C1 segment of cervical spinal cord (tissue), 14 donors: ENCODE measurements around the gene NELFA.

Source experiments
- DNase-seq, 14 donors: peaks; one replicate each; lab custom pipeline; 2025; lab: John Stamatoyannopoulos, UW

Gene NELFA

DNA sequence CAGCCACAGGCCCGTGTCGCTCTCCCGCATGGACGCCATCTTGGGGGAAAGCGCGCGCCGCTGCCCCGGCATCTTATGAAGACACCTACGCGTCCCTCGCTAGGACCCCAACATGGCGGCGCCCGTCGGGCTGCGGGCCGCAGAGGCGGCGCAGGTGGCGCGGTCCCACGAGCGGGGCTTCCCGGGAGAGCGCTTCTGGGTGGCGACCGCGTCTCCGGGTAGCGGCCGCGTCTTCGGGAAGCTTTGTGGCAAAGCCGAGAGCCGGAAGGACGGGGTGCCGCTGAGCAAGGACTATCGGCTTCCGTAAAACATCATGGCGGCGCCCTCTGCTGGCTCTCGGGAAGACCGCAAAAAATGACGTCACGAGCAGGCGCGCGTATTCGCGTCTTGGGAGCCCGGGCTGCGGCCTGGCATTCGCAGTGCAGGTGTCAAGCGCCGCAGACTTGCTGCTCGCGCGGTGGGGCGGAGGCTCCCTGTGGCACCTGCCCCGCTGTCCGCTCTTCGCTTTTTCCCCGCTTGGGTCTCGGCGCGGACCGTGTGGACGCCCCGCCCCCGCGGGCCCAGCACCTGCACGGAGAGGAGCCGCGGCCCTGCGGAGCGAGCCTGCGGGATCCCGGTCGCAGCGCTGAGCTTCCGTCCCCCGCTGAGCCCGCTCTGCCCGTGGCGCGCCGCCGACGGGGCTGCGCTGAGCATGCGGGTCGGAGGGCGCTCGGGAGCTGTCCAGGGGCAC is at the start of gene NELFA:
Gene NELFA (minus strand): TSS at position 54 of the 730 bp plus-strand sequence. CDS start 15 bp downstream, at position 39.
- peak; percentile 71 to 100 (median 96) for DNase-seq

DNA sequence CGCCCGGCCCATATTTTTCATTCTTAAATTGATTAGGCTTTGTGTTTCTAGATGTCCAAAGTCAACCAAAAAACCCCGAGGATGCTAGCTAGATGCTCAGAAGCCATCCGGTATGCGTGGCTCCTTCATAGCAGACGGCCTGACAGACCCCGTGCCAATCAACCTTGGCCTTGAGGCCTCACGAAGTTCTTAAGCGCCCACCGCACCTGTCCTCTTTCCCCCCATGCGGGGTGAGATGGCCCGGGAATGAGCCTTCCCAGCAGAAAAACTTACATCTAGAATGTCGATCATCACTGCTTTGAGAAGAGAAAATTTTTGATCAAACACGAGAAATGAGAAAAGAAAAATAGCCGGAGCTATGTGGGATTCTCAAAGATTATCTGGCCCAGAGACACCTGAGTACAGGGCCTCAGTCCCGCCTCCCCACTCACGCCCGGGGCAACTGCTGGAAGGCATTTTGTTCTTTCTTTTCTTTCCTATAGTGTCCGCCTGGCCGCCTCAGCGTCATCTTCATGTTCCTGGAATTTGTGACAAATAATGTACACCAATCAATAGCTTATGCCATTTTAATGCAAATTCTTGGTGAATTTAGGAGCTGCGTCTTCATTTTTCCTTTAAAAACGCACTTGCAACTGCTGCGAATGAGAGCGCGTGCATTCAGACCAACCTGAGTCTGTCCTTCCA is 48.8 kb upstream of the NELFA start:
- DNase-seq: no peak

DNA sequence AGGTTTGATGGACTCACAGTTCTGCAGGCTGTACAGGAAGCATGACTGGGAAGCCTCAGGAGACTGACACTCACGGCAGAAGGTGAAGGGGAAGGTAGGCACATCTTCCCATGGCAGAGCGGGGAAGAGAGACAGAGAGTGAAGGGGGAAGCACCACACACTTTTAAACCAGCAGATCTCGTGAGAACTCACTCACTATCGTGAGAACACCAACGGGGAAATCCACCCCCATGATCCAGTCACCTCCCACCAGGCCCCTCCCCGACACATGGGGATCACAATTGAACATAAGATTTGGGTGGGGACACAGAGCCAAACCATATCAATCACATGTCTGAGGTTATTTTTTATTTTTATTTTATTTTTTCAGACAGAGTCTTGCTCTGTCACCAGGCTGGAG is 45.4 kb upstream of the NELFA start:
- DNase-seq: no peak

DNA sequence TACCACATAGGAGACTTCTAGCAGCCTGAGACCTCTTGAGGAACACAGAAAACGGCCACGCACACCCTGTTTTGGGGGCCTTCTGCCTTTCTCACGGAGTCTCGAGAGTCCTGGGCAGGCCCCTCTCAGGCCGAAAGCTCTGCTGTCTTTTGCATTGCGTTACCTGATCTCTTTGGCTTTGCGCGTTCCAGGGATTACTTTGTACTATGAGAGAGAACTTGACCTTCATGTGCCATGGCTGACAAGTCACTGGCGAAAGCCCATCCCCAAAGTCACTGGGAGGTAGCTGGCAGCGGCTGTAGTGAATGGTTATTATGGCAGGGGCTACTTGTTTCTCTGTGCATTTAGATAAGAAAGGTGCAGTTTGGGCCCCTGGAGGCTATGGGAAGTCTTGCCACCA is 42.3 kb upstream of the NELFA start:
- DNase-seq: no peak

DNA sequence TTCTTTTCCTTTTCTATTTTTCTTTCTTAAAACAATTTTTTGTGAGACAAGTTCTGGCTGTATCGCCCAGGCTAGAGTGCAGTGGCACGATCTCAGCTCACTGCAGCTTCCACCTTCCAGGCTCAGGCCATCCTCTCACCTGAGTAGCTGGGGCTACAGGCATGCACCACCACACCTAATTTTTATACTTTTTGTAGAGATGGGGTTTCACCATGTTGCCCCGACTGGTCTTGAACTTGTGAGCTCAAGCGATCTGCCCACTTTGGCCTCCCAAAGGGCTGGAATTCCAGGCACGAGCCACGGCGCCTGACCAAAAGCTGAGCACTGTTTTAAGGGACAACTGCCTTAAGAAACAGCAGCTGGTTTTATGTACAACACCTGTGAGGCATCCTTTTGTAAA is 41.0 kb upstream of the NELFA start:
- no peak for DNase-seq

DNA sequence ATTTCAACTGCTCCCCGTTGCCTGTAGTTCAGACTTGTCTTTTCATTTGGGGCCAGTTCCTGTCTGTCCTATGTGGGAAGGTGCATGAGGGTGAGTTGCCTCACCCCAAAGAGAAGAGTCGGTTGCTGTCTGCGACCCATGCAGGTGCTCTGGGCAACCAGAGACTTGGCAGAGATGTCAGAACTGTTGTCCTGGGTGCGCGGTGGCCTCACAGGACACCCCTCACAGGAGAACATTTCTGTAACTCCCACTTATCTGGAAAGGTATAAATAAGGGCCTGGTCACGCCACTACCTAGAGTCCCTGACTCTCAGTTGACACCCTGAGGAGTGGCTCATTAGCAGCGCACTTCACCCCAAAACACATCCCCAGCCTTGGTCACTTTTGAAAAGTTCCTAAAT is 40.6 kb upstream of the NELFA start:
- no peak for DNase-seq

DNA sequence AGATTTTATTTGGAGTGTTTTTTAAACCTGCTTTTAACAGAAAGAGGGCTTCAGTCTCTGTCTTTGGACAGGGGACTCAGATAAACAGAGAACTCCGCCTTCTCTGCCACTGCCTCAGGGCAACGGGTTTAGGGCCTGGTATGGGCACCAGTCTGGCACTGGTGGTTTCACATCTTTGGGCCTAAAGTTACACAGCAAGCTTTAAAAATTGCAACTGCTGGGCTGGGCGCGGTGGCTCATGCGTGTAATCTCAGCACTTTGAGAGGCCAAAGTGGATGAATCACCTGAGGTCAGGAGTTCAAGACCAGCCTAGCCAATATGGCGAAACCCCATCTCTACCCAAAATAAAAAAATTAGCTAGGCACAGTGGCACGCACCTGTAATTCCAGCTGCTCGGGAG is 40.1 kb upstream of the NELFA start:
- DNase-seq: no peak

DNA sequence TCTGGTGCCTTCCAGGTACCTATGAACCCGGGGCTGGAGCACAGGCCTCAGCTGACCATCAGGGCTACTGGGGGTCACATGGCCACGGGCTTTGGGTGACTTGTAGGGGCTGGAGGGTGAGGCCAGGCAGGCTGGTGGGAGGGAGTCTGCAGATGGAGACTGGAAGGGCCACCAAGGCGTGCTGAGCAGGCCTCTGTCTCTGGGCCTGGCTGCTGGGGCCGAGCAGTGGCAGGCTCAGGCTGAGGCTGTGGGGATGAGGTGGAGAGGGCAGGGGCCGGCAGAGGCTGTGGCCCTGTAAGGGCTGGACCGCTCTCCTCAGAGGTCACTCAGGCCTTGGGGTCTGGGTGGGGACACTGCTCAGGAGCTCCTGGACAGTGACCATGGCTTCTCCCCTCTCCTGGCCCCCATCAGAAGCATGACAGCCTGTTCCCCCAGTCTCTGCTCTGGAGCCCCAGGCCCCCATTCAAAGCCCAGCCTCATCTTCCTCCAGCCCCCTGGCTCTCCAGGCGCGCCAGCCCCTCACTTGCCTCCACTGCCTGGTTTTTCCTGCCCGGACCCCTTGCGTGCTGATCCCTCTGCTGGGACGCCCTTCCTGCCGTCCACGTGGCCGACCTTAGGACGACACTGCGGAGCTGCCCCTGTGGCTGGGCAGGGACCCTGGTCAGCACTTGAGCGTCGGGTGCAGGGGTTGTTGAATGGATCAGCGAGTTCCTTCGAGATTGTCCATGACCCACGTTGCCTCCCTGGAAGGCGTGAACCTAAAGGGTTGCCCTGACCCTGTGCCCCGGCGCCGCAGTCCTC is 39.2 kb upstream of the NELFA start:
- no peak for DNase-seq

DNA sequence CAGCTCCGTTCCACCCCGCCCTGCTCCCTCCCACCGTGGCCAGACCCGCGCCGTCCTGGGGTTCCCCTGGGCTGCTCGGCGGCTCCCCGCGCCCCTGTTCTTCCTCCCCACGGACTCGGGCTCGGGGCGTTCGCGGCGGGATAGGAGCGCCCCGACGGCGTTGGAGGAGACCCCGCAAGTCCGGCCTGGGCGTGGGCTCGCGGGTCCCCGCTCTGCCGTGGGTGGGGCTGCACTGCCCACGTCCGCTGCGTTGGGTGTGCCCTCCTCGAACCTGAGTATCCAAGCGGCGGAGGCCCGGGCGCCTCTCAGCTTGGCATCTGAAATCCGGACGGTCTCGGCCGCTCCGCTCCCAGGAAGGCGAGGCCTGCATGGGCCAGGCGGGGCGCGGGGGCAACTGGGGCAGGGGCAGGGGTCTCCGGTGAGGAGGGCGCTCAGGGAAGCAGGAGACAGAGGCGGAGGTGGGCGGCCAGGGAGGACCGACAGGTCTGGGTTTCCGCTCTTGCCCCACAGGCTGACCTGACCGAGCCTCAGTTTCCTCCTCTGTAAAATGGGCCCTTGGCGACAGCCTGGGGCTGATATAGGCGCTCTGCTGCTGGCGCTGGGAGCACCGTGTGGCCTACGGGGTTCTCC is 38.4 kb upstream of the NELFA start:
- no peak for DNase-seq

DNA sequence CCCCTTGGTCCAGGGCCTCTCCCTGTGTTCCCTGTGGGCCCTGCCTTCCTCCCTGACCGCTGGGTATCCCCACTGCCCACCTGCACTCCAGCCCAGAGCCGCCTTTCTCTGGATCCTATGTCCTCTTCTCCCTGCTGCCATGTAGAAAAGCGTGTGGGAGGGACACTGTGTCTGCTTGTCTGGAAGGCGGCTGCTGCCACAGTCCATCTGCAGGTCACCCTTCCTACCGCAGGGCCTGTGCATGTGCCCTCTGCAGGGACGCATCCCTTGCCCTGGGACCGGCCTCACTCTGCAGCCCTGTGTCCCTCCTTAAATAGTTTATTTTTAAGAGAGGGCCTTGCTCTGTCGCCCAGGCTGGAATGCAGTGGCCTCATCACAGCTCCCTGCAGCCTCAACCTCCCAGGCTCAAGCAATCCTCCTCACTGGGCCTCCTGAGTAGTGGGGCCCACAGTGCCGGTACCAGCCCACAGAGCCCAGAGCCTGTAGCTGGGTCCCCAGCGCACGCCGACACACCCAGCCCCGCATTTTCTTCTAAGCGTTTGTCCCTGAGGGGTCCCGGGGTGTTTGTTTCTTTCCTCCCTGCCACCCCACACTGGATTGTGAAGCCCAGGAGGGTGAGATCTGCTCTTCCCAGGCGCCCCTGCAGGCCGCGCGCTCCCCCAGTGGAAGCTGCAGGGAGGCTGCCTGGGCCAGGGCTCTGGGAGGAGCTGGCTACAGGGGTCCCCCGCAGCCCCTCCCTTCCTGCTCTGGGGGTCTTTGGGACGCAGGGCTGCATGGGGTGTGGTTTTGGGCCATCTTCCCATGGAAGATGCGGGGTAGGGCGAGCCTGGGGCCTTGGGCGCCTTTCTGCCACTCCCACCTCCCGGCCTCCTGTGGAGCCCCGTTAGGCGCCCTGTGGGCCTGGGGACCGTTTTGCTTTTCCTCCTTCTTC is 37.5 kb upstream of the NELFA start:
- DNase-seq: no peak

DNA sequence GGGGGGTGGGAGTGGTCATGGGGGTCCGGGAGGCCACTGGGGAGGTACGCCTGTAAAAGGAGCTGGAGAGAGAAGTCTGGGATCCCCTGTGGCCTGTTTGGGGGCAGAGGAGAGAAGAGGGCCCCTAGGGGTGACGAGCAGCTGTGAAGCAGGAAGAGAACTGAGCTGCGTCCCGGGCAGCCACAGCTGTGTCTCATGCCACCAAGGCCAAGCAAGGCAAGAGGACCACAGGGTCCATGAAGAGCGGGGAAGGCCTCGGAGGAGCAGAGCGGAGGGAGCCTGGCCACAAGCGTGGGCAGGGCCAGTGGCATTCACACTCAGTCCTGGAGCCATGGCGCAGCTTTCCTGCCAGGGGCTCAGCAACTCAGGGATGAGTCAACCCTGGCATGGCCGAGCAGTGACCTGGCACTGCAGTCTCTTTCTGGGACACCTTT is 36.8 kb upstream of the NELFA start:
- DNase-seq: peak in 1 of 14 donors; percentile 64

DNA sequence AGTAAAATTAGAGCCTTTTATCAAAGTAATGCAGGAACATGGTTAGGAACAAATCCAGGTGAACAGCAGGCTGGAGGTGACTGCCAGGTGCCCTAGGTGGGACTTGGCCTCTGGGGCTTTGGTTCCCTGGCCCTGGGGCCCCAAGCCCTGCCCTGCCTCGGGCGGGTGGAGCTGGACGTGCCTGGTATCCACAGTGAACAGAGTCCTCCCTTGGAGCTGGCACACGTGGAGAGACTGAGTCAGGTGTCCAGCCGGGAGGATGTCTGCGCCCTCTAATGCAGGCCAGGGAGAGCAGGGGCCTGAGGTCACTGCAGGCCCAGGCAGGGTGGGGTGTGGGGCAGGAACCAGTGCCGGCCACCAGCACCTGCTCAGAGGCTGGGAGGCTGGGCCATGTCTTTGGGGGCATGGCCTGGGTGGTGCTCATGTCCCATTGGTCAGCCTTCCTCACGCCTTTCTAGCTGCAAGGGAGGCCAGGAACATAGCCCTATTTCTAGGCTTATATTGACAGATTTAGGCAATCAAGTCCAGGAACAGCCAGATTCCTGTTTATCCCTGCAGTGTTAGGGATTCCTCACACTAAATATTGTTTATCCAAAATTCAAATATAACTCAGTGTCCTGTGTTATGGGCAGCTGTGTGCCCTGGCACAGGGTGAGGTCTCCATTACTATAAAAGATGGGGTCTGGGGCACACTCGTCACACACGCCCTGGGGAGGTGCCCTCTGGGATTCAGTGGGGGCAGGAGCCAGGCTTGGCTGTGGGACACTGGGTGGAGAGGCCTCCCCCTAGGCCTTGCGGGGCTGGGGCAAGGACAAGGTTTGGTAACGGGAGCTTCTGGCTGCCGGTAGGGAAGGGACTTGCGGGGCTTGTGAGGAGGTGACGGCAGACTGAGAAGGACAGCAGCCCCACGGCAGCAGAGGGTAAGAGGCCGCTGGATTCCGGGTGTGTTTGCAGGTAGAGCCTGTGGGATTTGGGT is 36.1 kb upstream of the NELFA start:
- DNase-seq: no peak

DNA sequence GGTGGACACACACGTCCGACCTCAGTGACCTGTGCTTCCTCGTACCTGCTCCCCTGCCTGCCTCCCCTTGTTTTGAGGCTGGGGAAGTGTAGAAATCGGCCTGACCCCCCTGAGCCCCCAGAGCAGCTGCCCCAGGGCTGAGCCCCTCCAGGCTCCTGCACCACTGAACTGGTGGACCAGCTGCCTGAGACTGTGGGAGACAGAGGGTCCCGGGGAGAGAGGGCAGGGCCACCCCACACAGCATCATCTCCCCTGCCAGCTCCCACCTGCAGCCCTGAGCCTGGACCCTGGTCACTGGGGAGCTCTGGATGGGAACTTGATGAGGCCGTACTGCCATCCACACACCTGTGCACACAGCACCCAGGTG is 35.3 kb upstream of the NELFA start:
- no peak for DNase-seq

DNA sequence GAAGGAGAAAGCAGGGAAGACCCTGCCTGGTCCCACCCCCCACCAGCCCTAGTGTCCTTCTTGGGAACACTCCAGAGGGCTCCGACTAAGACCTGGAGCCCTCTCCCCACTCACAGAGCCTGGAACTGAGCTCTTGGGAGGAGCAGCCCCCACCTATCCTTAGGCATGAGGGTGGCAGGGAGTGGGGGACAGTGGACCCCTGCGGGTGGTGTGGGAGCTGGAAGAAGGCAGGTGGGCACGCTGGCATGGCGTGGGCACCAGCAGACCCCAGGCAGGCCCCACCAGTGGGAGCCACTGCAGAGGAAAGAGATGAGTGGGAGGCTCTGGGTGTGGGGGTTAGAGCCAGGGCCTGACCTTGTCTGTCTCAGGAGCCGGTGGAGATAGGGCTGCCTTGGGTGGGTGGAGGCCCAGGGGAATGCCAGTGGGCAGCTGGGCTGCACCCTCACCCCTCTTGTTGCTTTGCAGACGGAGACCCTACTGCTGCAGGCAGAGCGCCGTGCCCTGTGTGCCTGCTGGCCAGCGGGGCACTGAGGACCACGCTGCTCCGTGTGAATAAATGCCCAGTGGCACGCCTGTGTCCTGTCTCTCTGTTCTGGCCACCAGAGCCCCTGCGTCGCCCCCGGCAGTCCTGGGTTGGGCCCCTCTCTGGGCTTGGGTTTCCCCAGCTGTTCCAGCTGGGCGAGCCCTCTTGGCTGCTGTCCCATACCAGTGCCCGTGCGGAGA is 34.8 kb upstream of the NELFA start:
- DNase-seq: no peak

DNA sequence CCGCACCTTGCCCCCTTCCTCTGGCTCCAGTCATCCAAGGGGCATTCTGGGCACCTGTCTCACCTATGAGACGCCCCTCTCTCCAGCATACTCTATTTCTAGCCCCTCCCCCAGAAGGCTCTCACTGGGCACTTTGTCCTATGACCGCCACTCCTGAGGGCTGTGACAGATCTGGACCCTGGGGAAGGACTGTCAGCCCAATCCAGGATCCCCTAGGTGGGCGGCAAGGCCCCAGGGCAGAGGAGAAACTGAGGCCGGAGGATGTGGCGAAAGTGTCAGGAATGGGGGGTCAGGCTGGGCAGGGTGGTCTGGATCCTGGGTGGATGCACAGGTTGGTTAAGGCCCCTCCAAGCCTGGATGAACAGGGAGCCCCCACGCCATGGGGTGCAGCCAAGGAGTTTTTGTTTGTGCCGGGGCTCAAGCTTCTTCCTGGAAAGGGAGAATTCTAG is 34.2 kb upstream of the NELFA start:
- no peak for DNase-seq

DNA sequence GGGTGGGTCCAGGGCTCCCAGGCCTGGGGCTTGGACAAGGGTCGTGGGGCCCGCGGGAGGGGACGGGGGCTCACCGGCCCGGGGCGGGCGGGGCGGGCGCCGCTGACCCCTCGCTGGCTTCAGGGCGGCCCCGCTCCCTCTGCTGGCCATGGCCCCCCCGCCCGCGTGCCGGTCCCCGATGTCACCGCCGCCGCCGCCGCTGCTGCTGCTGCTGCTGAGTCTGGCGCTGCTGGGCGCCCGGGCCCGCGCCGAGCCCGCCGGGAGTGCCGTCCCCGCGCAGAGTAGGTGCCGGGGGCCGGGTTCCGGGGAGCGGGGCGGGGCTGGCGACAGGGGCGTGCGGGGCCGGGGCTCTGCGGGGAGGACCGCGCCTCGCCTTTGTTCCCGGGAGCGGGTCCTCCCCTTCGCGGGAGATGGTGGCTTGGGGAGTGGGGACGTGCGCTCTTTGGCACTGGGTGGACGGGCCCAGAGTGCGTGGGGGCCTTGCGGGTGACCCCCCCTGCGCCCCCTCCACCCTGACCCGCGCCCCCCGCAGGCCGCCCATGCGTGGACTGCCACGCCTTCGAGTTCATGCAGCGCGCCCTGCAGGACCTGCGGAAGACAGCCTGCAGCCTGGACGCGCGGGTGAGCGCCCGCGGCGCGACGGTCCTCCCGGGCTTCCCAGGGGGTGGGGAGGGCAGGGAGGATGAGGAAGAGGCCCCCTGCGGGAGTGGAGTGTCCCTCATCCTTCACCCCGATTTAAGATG is 33.6 kb upstream of the NELFA start:
- DNase-seq: peak in 4 of 14 donors; percentile 54 to 76 (median 64)

DNA sequence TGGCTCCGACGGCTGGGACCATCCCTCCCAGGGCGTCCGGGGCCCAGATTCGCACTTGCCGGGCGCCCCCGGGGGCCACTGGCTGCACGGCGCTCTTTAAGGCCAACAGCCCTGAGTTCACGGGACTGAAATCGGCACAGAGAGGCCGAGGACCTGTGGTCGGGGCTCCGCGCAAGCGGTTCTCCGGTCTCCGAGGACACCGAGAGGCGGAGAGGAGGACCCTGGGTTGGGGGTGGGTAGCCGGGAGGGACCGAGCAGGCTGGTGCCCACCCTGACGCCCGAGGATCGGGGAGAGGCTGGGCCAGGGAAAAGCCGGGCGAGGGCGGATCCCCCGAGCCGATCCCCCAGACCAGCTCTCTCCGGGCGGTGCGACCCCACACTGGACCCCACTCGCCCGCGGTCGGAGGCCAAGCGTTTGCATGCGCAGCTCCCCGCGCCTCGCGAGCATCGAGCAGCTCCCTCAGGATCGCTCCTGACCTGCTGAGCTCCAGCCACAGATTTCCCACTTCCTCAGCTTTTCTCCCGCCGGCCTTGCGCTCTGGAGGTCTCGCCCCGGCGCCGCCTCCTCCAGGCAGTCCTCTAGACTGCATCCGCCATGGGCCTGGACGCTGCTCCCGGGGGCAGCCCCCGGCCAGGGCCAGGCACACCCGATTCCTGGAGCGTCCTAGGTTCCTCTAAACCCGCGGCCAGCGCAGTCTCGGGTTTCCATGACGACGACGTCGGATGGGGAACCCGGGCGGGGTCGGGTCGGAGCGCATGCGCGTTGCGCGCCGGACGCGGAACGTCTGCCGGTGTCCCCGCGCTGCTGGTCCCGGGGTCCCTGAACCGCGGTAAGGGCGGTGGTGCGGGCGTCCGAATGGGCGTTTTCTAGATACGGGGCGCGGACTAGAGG is 32.7 kb upstream of the NELFA start:
- DNase-seq: peak in 12 of 14 donors; percentile 52 to 85 (median 70)
